ENCODE results near the gene DDX21.
A peak's percentile ranks its signal among the peaks of the same experiment; 100 is the strongest.

DDX21 gene

GRCh38 chr10:68955832-68956532, at the start of gene DDX21 (continued):
- TF ChIP-seq ZNF670 (tag by site-specific recombination; IDR thresholded peaks at IDR 0.05; ENCODE audit: low read depth): no peak
- no peak for TF ChIP-seq ZNF621 (tag by site-specific recombination; IDR thresholded peaks at IDR 0.05)
- TF ChIP-seq ZNF701 (tag by site-specific recombination; IDR thresholded peaks at IDR 0.05): no peak
- no peak for TF ChIP-seq ZNF174 (tag by site-specific recombination; IDR thresholded peaks at IDR 0.05)
- no peak for TF ChIP-seq ZNF529 (tag by site-specific recombination; IDR thresholded peaks at IDR 0.05; ENCODE audit: insufficient replicate concordance)
- TF ChIP-seq ZNF426 (tag by site-specific recombination; IDR thresholded peaks at IDR 0.05): no peak
- TF ChIP-seq ZNF610 (tag by site-specific recombination; IDR thresholded peaks at IDR 0.05; ENCODE audit: borderline replicate concordance): no peak
- TF ChIP-seq ZNF76 (tag by site-specific recombination; IDR thresholded peaks at IDR 0.05; ENCODE audit: borderline replicate concordance, low read depth): peak; percentile 61
- no peak for TF ChIP-seq KLF1 (tag by site-specific recombination; IDR thresholded peaks at IDR 0.05)
- TF ChIP-seq, protein P1, sequence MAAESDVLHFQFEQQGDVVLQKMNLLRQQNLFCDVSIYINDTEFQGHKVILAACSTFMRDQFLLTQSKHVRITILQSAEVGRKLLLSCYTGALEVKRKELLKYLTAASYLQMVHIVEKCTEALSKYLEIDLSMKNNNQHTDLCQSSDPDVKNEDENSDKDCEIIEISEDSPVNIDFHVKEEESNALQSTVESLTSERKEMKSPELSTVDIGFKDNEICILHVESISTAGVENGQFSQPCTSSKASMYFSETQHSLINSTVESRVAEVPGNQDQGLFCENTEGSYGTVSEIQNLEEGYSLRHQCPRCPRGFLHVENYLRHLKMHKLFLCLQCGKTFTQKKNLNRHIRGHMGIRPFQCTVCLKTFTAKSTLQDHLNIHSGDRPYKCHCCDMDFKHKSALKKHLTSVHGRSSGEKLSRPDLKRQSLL (tag by site-specific recombination; IDR thresholded peaks at IDR 0.05): no peak
- no peak for TF ChIP-seq ZNF350 (tag by site-specific recombination; IDR thresholded peaks at IDR 0.05)
- TF ChIP-seq RBAK (tag by site-specific recombination; IDR thresholded peaks at IDR 0.05): no peak
- TF ChIP-seq ZNF473 (tag by site-specific recombination; IDR thresholded peaks at IDR 0.05): no peak
- peak; percentile 68; the same call in 1 of the 2 replicates for TF ChIP-seq ZNF423 (tag by site-specific recombination; IDR thresholded peaks at IDR 0.05)
- TF ChIP-seq ZNF558 (tag by site-specific recombination; IDR thresholded peaks at IDR 0.05): peak; percentile 24; the same call in 1 of the 2 replicates
- TF ChIP-seq ZNF623 (tag by site-specific recombination; IDR thresholded peaks at IDR 0.05): no peak
- TF ChIP-seq KLF10 (tag by site-specific recombination; IDR thresholded peaks at IDR 0.05): no peak
- TF ChIP-seq ZFP3 (tag by site-specific recombination; IDR thresholded peaks at IDR 0.05; ENCODE audit: low read depth): no peak
- no peak for TF ChIP-seq ZNF707 (tag by site-specific recombination; IDR thresholded peaks at IDR 0.05)
- TF ChIP-seq GLIS1 (tag by site-specific recombination; IDR thresholded peaks at IDR 0.05): peak; percentile 19; the same call in 1 of the 2 replicates
- no peak for TF ChIP-seq ZNF239 (tag by site-specific recombination; IDR thresholded peaks at IDR 0.05)
- TF ChIP-seq ZFP37 (tag by site-specific recombination; IDR thresholded peaks at IDR 0.05): peak; percentile 57
- TF ChIP-seq ZNF138 (tag by site-specific recombination; IDR thresholded peaks at IDR 0.05; ENCODE audit: borderline replicate concordance): no peak
- no peak for TF ChIP-seq ZNF274 (IDR thresholded peaks at IDR 0.05; ENCODE audit: low read length)
- no peak for TF ChIP-seq ZNF274 (tag by site-specific recombination; IDR thresholded peaks at IDR 0.05; ENCODE audit: borderline replicate concordance)
- no peak for TF ChIP-seq ZNF223 (tag by site-specific recombination; IDR thresholded peaks at IDR 0.05)
- peak; percentile 62 for TF ChIP-seq YY1 (tag by site-specific recombination; IDR thresholded peaks at IDR 0.05)
- TF ChIP-seq ZNF394 (tag by site-specific recombination; IDR thresholded peaks at IDR 0.05; ENCODE audit: borderline replicate concordance): 0 out of 2 replicates have a peak, but pooled peaks have one; percentile 37
- TF ChIP-seq ZNF366 (tag by site-specific recombination; conservative IDR thresholded peaks at IDR 0.05): no peak; the same call in 1 of the 2 replicates
- no peak for TF ChIP-seq ZNF302 (tag by site-specific recombination; IDR thresholded peaks at IDR 0.05; ENCODE audit: low read depth)
- no peak for TF ChIP-seq ZNF146 (tag by site-specific recombination; IDR thresholded peaks at IDR 0.05)
- TF ChIP-seq, protein P2, sequence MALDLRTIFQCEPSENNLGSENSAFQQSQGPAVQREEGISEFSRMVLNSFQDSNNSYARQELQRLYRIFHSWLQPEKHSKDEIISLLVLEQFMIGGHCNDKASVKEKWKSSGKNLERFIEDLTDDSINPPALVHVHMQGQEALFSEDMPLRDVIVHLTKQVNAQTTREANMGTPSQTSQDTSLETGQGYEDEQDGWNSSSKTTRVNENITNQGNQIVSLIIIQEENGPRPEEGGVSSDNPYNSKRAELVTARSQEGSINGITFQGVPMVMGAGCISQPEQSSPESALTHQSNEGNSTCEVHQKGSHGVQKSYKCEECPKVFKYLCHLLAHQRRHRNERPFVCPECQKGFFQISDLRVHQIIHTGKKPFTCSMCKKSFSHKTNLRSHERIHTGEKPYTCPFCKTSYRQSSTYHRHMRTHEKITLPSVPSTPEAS (tag by site-specific recombination; IDR thresholded peaks at IDR 0.05): no peak; the same call in 1 of the 2 replicates
- TF ChIP-seq, protein P3, sequence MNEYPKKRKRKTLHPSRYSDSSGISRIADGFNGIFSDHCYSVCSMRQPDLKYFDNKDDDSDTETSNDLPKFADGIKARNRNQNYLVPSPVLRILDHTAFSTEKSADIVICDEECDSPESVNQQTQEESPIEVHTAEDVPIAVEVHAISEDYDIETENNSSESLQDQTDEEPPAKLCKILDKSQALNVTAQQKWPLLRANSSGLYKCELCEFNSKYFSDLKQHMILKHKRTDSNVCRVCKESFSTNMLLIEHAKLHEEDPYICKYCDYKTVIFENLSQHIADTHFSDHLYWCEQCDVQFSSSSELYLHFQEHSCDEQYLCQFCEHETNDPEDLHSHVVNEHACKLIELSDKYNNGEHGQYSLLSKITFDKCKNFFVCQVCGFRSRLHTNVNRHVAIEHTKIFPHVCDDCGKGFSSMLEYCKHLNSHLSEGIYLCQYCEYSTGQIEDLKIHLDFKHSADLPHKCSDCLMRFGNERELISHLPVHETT (tag by site-specific recombination; IDR thresholded peaks at IDR 0.05): peak; percentile 41; the same call in 1 of the 2 replicates
- peak; percentile 86 for TF ChIP-seq ZNF501 (tag by site-specific recombination; IDR thresholded peaks at IDR 0.05)
- no peak for TF ChIP-seq ZNF747 (tag by site-specific recombination; IDR thresholded peaks at IDR 0.05)
- no peak for TF ChIP-seq ZNF211 (tag by site-specific recombination; IDR thresholded peaks at IDR 0.05; ENCODE audit: low read depth)
- peak; percentile 93 for TF ChIP-seq ZNF629 (tag by site-specific recombination; IDR thresholded peaks at IDR 0.05)
- TF ChIP-seq ZNF777 (tag by site-specific recombination; IDR thresholded peaks at IDR 0.05; ENCODE audit: borderline replicate concordance): no peak
- TF ChIP-seq ZNF37A (tag by site-specific recombination; IDR thresholded peaks at IDR 0.05): no peak
- peak; percentile 43; the same call in 1 of the 2 replicates for TF ChIP-seq ZNF184 (tag by site-specific recombination; IDR thresholded peaks at IDR 0.05)
- peak; percentile 73 for TF ChIP-seq ZNF2 (tag by site-specific recombination; IDR thresholded peaks at IDR 0.05)

Measured in HEK293 (cell line).